Neuron (in vitro differentiated cells): Measurements from ENCODE around the gene DCAF11.
A peak's percentile ranks its signal among the peaks of the same experiment; 100 is the strongest.

Source experiments
- H2AFZ ChIP-seq: one replicate; pipeline ENCODE4 v1.6.1; 2013; ENCODE audit warnings: low read depth, mild to moderate bottlenecking, inconsistent platforms, low read length, moderate library complexity
- H3K27me3 ChIP-seq: one replicate; pipeline ENCODE4 v1.6.1; 2013; ENCODE audit warnings: low read length; ENCODE audit not compliant: insufficient read depth
- H3K36me3 ChIP-seq: one replicate; pipeline ENCODE4 v1.6.1; 2013; ENCODE audit warnings: low read length; ENCODE audit not compliant: insufficient read depth
- H3K4me1 ChIP-seq: one replicate; pipeline ENCODE4 v1.6.1; 2013; ENCODE audit warnings: low read length; ENCODE audit not compliant: insufficient read depth
- H3K4me3 ChIP-seq: 2 replicates; pipeline ENCODE4 v1.5.1; 2013; ENCODE audit warnings: mild to moderate bottlenecking, low read length, moderate library complexity
- H3K9me3 ChIP-seq: one replicate; pipeline ENCODE4 v1.6.1; 2013; ENCODE audit warnings: low read length

The DCAF11 gene

DNA sequence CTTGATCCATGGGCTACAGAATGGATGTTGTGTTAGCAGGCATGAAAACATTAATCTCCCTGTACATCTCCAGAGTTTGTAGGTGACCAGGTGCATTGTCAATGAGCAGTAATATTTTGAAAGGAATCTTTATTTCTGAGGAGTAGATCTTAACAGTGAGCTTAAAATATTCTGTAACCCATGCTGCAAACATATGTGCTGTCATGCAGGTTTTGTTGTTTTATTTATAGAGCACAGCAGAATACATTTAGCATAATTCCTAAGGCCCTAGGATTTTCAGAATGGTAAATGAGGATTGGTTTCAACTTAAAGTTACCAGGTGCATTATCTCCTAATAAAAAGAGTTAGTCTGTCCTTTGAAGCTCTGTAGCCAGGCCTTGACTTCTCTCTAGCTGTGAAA, 12.4 kb downstream of the DCAF11 start:
- H3K4me3 ChIP-seq, result no peak overlapping the region
- no peaks in the 10 kb centered on the region for H3K4me1 ChIP-seq
- H3K36me3 ChIP-seq, result peaks cover 16% of the 10 kb centered on the region
- no peak overlapping the region for H2AFZ ChIP-seq
- H3K27me3 ChIP-seq, result no peaks in the 10 kb centered on the region
- H3K9me3 ChIP-seq, result no peaks in the 10 kb centered on the region

DNA sequence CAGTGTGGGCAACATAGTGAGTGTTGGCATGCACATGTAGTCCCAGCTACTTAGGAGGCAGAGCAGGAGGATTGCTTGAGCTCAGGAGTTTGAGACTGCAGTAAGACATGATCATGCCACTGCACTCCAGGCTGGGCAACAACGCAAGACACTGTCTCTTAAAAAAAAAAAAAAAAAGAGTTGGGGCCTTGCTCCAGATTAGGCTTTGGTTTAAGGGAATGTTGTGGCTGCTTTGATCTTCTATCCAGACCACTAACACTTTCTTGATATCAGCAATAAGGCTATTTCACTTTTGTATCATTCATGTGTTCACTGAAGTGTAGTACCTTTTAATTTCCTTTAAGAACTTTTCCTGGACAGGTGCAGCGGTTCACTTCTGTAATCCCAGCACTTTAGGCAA, 13.1 kb downstream of the DCAF11 start:
- Histone ChIP-seq H3K4me1 (no peaks in the 10 kb centered on the region), H3K36me3 (peaks cover 13% of the 10 kb centered on the region), H2AFZ (no peak overlapping the region), H3K27me3 (no peaks in the 10 kb centered on the region), H3K9me3 (no peaks in the 10 kb centered on the region), H3K4me3 (no peak overlapping the region)

DNA sequence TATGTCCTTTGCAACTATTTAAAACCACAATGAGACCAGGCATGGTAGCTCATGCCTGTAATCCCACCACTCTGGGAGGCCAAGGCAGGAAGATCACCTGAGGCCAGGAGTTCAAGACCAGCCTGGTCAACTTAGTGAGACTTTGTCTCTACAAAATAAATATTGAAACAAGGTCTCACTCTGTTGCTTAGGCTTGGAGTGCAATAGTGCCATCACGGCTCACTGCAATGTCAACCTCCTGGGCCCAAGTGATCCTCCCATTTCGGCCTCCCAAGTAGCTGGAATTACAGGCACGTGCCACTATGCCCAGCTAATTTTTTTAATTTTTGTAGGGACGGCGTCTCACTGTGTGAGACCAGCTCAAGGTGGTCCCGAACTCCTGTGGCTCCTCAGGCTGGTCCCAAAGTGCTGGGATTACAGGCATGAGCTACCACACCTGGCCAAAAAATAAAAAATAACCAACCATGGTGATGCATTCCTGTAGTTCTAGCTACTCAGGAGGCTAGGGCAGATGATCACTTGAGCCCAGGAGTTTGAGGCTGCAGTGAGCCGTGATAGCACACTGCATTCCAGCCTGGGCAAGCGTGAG, 14.9 kb downstream of the DCAF11 start:
- Histone ChIP-seq H3K36me3 (no peaks in the 10 kb centered on the region), H3K9me3 (no peaks in the 10 kb centered on the region), H2AFZ (no peak overlapping the region), H3K4me3 (no peak overlapping the region), H3K27me3 (no peaks in the 10 kb centered on the region), H3K4me1 (no peaks in the 10 kb centered on the region)

DNA sequence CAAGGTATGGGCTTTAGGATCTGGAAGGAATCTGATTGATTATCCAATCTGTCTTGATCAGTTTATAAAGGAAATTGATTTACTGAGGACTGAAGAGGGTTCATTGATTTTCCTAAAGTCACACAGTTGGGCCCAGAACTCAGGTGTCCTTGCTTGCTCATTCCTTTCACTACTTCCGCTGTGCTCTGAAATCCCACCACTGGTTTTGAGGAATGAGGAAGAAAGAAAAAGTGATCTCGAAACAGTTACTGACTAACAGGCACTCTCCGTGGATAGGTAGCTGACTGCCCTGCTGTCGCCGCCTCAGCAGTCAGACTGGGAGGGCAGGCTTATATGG, 15.8 kb downstream of the DCAF11 start, which contains the start of gene FITM1:
Gene FITM1 (plus strand): TSS at position 280 of the 337 bp plus-strand sequence. CDS start 905 bp downstream, outside the sequence.
- Histone ChIP-seq H2AFZ (no peak within 1 kb of the TSS), H3K36me3 (no peaks in the 10 kb centered on the region), H3K9me3 (no peaks in the 10 kb centered on the region), H3K4me1 (no peaks in the 10 kb centered on the region), H3K4me3 (no peak within 1 kb of the TSS), H3K27me3 (no peaks in the 10 kb centered on the region)

DNA sequence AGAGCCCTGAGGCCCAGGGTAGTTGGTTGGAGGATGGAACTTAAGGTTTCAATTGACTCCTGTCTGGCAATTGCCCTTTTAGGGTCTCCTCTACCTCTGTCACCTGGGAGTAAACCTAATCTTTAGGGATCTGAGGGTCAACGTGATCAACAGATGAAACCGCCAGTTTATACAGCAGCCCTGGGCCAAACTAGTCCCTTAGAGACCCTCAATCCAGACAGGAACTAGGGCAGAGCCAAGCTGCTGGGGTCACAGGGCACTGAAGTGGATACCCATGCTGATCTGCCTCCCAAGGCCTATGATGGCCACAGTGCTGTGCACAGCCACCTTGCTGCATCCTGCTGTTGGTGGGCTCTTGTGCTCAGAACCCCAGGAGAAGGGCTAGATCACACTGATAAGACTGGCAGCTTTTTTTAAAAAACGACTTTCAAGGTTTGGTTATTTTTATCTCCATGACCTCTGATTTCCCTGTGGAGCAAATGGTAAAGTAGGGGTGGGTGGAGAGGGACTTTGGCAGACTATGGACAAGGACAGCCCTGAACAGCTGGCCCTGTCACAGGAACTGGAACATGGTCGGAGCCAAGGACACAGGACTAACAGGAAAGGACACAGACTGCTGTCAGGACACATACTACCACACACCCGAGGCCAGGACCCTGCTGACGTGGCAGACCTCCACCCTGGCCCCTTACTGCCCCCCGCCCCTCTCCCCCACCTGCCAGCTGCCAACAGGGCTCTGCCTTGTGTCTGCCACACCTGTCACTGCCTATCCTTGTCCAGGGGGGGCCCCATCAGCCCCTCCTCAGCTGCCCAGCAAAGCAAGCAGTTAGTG, 16.4 kb downstream of the DCAF11 start:
- Histone ChIP-seq H3K36me3 (no peaks in the 10 kb centered on the region), H3K4me1 (no peaks in the 10 kb centered on the region), H3K9me3 (no peaks in the 10 kb centered on the region), H2AFZ (no peak overlapping the region), H3K4me3 (no peak overlapping the region), H3K27me3 (no peaks in the 10 kb centered on the region)

DNA sequence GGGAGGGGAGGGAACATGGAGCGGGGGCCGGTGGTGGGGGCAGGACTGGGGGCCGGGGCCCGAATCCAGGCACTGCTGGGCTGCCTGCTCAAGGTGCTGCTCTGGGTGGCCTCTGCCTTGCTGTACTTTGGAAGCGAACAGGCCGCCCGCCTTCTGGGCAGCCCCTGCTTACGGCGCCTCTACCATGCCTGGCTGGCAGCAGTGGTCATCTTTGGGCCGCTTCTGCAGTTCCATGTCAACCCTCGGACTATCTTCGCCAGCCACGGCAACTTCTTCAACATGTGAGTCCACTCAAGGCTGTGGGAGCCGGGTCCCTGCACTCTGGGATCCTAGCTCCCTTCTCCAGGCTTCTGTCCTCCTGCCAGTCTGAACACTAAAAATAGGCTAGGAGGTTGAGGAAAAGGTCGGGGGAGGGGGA, 17.0 kb downstream of the DCAF11 start:
- Histone ChIP-seq H3K9me3 (no peaks in the 10 kb centered on the region), H3K4me1 (peaks cover 2% of the 10 kb centered on the region), H3K27me3 (no peaks in the 10 kb centered on the region), H3K36me3 (no peaks in the 10 kb centered on the region), H2AFZ (no peak overlapping the region), H3K4me3 (no peak overlapping the region)

DNA sequence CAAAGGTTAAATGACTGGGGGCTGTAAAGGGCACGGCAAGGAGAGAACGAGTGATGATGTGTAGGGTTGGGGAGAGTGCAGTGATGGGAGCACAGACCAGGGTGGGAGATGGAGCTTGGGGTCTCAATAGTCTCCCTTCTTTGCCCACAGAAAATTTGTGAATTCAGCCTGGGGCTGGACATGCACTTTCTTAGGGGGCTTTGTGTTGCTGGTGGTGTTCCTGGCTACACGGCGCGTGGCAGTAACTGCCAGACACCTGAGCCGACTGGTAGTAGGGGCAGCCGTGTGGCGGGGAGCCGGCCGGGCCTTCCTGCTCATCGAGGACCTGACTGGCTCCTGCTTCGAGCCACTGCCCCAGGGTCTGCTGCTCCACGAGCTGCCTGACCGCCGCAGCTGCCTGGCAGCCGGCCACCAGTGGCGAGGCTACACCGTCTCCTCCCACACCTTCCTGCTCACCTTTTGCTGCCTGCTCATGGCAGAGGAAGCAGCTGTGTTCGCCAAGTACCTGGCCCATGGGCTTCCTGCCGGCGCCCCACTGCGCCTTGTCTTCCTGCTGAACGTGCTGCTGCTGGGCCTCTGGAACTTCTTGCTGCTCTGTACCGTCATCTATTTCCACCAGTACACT, 17.6 kb downstream of the DCAF11 start:
- Histone ChIP-seq H3K36me3 (no peaks in the 10 kb centered on the region), H3K4me3 (no peak overlapping the region), H2AFZ (no peak overlapping the region), H3K4me1 (peaks cover 7% of the 10 kb centered on the region), H3K9me3 (no peaks in the 10 kb centered on the region), H3K27me3 (no peaks in the 10 kb centered on the region)

DNA sequence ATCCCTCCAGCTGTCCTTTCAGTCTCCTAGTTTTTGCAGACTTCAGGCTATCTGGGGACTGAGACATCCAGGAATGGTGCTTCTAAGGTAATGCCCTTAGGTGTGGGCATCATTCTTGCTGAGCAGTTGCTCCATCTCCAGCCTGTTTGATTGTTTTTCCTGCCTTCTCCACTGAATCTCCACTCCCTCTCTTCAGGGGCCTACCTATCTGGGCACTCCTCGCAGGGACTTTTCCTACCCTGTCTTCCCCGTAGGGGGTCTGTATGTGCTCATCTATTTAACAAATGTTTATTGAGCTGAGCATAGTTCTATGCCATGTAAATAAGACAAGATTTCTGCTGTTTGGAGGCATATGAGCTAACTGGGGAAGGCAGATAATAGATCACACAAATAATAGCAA, 18.4 kb downstream of the DCAF11 start:
- H2AFZ ChIP-seq, result no peak overlapping the region

DNA sequence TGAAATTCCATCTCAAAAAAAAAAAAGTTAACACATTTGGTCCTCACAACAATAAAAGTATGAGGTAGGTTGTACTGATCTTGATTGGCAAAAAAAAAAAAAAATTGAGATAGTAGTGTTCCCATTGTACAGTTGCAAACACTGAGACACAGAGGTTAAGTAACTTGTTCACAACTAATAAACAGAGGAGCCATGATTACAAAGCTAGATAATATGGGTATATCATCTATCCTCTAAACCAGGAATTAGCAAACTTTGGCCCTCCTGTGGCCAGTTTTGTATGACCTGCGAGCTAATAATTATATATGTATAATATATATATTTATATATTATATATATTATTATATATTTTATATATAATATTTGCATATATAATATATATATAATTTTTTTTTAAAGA, 19.2 kb downstream of the DCAF11 start:
- Histone ChIP-seq H3K4me1 (peaks cover 7% of the 10 kb centered on the region), H3K27me3 (no peaks in the 10 kb centered on the region), H2AFZ (no peak overlapping the region), H3K36me3 (peaks cover 11% of the 10 kb centered on the region), H3K4me3 (no peak overlapping the region), H3K9me3 (no peaks in the 10 kb centered on the region)

More for the DNA sequence above, 18.4 kb downstream of the DCAF11 start:
- Histone ChIP-seq H3K27me3 (no peaks in the 10 kb centered on the region), H3K4me3 (no peak overlapping the region), H3K4me1 (peaks cover 7% of the 10 kb centered on the region), H3K9me3 (no peaks in the 10 kb centered on the region), H3K36me3 (peaks cover 4% of the 10 kb centered on the region)

DNA sequence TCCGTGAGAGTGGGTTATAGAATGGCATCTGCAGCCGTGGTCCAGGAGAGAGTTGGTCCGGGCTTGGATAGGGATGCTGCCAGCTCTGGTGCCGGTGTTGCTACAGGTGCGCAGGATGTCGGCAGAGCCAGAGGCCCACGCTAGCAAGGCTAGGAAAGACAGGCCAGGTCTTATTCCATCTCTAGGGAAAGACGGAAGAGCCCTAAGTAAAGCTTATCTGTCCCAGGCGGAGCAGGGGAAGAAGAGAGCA, 20.9 kb downstream of the DCAF11 start:
- no peaks in the 10 kb centered on the region for H3K9me3 ChIP-seq
- peak overlapping the region; percentile 78 for H2AFZ ChIP-seq
- H3K4me1 ChIP-seq, result peaks cover 15% of the 10 kb centered on the region
- H3K4me3 ChIP-seq, result peak overlapping the region; percentile 75
- no peaks in the 10 kb centered on the region for H3K27me3 ChIP-seq
- H3K36me3 ChIP-seq, result peaks cover 19% of the 10 kb centered on the region

DNA sequence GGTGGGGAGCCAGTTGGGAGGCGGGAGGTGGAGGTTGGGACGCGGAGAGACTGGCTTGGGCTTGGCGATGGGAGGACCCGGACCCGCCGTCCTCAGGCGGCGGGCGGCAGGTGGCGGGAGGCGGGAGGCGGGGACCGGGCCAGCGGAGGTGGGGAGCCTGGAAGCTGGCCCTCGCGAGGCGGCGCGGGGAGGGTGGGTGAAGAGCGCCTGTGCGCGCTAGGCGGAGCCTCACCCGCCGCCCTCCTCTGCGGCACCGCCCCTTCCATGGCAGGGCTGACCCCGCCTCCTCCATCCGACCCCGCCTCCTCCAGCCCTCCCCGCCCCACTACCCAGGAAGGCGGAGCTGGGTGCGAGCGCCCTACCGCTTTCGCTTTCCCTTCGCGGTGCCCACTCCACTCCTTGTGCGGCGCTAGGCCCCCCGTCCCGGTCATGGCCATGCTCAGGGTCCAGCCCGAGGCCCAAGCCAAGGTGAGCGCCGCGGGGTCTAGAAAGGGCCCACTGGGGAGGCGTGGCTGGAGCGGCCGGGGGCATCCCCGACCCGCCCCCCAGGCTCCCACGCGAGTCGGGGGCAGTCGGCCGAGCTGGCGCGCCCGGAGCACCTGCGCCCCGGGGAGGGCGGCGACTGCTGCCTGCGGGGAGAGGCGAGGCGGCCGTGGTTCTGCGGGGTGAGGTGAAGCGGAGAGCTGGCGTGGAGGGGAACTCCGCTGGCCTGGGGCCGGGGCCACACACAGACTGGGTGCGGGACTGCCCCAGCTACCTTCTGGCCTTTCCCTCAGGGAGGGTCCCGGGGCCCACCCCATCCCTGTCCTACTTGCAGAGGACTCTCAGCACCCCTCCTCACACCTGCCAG, 21.5 kb downstream of the DCAF11 start, which contains the start of gene PSME1:
Gene PSME1 (plus strand): TSS at position 361 of the 850 bp plus-strand sequence. CDS start 69 bp downstream, at position 430.
- Histone ChIP-seq H3K27me3 (no peaks in the 10 kb centered on the region), H3K9me3 (no peaks in the 10 kb centered on the region), H3K36me3 (peaks cover 19% of the 10 kb centered on the region), H2AFZ (peak within 1 kb of the TSS; percentile 78), H3K4me1 (peaks cover 15% of the 10 kb centered on the region), H3K4me3 (peak within 1 kb of the TSS; percentile 75)

DNA sequence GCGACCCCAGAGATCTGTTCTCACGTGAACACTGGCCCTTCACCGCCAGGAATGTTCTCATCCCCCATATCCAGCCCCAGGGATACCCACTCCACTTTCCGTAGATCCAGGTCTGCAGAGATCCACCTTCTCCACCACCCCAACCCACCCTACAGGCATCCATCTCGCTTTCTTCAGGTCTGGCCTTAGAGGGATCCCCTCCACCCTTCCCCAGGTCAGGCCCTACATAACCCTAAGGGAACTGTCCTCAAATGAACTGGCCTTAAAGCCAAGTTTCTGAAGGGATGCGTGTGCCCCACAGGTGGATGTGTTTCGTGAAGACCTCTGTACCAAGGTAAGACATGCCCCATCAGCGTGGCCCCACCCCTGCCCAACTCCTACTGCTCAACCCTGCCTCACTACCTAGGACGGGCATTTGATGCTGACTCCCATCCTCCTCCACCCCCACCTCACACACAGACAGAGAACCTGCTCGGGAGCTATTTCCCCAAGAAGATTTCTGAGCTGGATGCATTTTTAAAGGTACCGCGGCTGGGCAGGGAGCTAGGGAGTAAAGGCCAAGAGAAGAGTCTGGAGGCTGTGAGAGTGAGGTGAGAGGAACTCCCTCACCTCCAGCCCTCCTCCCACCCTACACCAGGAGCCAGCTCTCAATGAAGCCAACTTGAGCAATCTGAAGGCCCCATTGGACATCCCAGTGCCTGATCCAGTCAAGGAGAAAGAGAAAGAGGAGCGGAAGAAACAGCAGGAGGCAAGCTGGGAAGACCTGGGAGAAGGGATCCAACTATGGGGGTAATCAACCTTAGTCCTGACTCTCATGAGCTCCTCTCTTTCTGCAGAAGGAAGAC, 22.3 kb downstream of the DCAF11 start:
- H3K27me3 ChIP-seq, result no peaks in the 10 kb centered on the region
- peak overlapping the region; percentile 75 for H3K4me3 ChIP-seq
- peaks cover 19% of the 10 kb centered on the region for H3K36me3 ChIP-seq

More for the DNA sequence above, 22.3 kb downstream of the DCAF11 start:
- no peaks in the 10 kb centered on the region for H3K9me3 ChIP-seq
- H3K4me1 ChIP-seq, result peaks cover 15% of the 10 kb centered on the region
- no peak overlapping the region for H2AFZ ChIP-seq
